ENCODE results near the gene FAHD1. TPM values are rescaled to one million over a fixed set of nuclear protein-coding genes. Genes with fewer than 3 reads are reported as not detected.

Gene FAHD1
- total RNA-seq, 2 experiments from 2014 or later = 4.1 to 4.5 TPM

DNA sequence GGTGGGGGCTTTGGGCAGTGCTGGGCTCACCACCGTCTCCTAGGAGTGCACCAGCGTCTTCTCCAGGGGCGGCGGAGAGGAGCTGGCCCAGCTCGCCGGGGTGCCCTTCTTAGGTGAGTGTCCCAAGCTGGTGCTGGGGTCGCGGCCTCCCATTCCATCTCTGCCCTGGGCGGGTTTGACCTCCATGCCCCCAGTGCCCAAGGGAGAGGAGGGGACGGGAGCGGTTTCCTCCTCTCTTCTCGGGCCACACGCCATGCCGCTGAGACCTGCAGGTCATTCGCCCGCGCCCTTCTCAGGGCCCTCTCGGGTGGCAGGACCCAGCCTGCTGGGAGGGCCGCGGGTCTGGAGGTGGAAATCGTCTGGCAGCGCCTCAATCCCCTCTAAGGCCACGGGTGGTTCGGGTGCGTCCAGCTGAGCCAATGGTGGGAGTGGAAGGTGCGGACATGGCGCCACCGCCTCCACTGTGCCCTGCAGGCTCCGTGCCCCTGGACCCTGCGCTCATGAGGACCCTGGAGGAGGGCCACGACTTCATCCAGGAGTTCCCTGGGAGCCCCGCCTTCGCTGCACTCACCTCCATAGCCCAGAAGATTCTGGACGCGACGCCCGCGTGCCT is 38.8 kb upstream of the FAHD1 start:
- no peak for ATAC-seq (ENCODE audit: poor library complexity)
- CTCF ChIA-PET = no interaction called here
- H3K9me3 Mint-ChIP-seq = no peaks in the 10 kb centered on the region
- TF ChIP-seq, protein P1, sequence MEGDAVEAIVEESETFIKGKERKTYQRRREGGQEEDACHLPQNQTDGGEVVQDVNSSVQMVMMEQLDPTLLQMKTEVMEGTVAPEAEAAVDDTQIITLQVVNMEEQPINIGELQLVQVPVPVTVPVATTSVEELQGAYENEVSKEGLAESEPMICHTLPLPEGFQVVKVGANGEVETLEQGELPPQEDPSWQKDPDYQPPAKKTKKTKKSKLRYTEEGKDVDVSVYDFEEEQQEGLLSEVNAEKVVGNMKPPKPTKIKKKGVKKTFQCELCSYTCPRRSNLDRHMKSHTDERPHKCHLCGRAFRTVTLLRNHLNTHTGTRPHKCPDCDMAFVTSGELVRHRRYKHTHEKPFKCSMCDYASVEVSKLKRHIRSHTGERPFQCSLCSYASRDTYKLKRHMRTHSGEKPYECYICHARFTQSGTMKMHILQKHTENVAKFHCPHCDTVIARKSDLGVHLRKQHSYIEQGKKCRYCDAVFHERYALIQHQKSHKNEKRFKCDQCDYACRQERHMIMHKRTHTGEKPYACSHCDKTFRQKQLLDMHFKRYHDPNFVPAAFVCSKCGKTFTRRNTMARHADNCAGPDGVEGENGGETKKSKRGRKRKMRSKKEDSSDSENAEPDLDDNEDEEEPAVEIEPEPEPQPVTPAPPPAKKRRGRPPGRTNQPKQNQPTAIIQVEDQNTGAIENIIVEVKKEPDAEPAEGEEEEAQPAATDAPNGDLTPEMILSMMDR (IDR thresholded peaks at IDR 0.05) = no peak
- POLR2A ChIA-PET = no interaction called here
- Histone ChIP-seq H3K36me3 (ENCODE audit: insufficient read depth, low read length) (peaks cover 38% of the 10 kb centered on the region), H3K4me3 (ENCODE audit: low read length) (no peak overlapping the region), H3K27me3 (ENCODE audit: control insufficient read depth in 1 of 2, insufficient read depth in 2 of 2, low read length in 2 of 2) (no peaks in the 10 kb centered on the region), H3K27ac (ENCODE audit: low read depth in 1 of 2, low read length in 2 of 2) (no peak overlapping the region), H3K9me3 (ENCODE audit: control insufficient read depth in 1 of 2, insufficient read depth in 1 of 2, low read length in 2 of 2) (peaks cover 0 to 6% of the 10 kb centered on the region in 2 experiments), H3K4me1 (ENCODE audit: insufficient read depth, low read length) (peaks cover 33% of the 10 kb centered on the region)
- peak in 1 of 14 experiments; percentile 35 for DNase-seq
- peaks cover 11% of the 10 kb centered on the region for H3K36me3 Mint-ChIP-seq (ENCODE audit: low read depth)
- intact Hi-C loops (cut with DNase I, micrococcal nuclease) = loop anchor here in 1 of 2 experiments (10.0 kb wide), 2 partner anchors 483 to 1383 kb away; partner anchors contain the start of genes DECR2 and UBE2I
- H3K4me3 Mint-ChIP-seq = no peak overlapping the region
- peaks cover 9% of the 10 kb centered on the region for H3K4me1 Mint-ChIP-seq (ENCODE audit: low read depth)
- H3K27ac Mint-ChIP-seq = no peak overlapping the region
- H3K27me3 Mint-ChIP-seq = no peaks in the 10 kb centered on the region

DNA sequence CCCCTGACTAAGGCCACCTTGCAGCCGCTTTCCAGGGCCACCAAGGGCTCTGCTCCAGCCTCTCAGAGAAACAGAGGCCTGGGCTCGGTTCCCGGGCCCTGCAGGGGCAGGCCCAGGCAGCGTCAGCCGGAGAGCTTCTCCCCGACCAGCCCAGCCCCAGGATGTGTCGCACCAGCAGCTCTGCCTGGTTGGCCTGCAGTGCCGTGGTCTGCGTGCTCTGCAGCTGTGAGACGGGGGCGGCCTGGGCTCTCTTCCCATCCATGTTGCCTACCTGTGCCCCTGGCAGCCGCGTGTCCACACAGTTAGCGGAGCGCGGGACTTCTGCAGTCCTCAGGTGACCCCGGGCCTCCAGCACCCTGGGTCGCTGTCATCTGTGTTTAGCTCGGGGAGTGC is 38.3 kb upstream of the FAHD1 start:
- H3K36me3 Mint-ChIP-seq (ENCODE audit: low read depth) = peaks cover 7% of the 10 kb centered on the region
- peaks cover 5% of the 10 kb centered on the region for H3K4me1 Mint-ChIP-seq (ENCODE audit: low read depth)
- ATAC-seq (ENCODE audit: poor library complexity) = no peak
- H3K4me3 Mint-ChIP-seq = peak overlapping the region; percentile 66
- Histone ChIP-seq H3K4me1 (ENCODE audit: insufficient read depth, low read length) (peaks cover 28% of the 10 kb centered on the region), H3K36me3 (ENCODE audit: insufficient read depth, low read length) (peaks cover 38% of the 10 kb centered on the region), H3K27me3 (ENCODE audit: control insufficient read depth in 1 of 2, insufficient read depth in 2 of 2, low read length in 2 of 2) (no peaks in the 10 kb centered on the region), H3K4me3 (ENCODE audit: low read length) (no peak overlapping the region), H3K9me3 (ENCODE audit: control insufficient read depth in 1 of 2, insufficient read depth in 1 of 2, low read length in 2 of 2) (peaks cover 0 to 6% of the 10 kb centered on the region in 2 experiments), H3K27ac (ENCODE audit: low read depth in 1 of 2, low read length in 2 of 2) (no peak overlapping the region)
- DNase-seq = peak in 1 of 14 experiments; percentile 19
- TF ChIP-seq, protein P1 (IDR thresholded peaks at IDR 0.05) = no peak
- no peaks in the 10 kb centered on the region for H3K27me3 Mint-ChIP-seq
- ChIA-PET POLR2A (interaction anchor here (1.0 kb wide), 1 partner anchor 14 kb away, joined by 3 read pairs; no protein-coding TSS in a partner anchor), CTCF (no interaction called here)
- no peaks in the 10 kb centered on the region for H3K9me3 Mint-ChIP-seq
- H3K27ac Mint-ChIP-seq = no peak overlapping the region
- intact Hi-C loops (cut with DNase I, micrococcal nuclease) = loop anchor here in 1 of 2 experiments (10.0 kb wide), 2 partner anchors 484 to 1384 kb away; partner anchors contain the start of genes DECR2 and UBE2I

DNA sequence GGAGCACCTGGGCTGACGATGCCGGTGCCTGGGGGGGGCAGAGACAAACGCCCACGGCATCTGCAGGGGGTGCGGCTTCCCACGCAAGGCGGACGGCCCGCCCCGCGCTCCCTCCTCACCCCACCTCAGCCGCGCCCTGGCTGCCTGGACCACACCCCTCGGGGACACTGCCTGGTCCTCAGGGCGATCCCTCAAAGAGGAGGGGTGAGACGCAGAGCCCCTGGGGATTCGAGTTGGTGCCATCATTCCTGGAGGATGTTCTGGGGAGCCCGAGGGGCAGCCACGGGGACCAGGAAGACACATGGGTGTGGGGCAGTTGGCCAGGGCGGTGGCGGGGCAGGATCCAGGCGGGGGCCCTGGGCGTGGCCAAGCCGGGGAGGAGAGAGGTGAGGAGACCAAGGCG is 37.4 kb upstream of the FAHD1 start:
- intact Hi-C loops (cut with DNase I, micrococcal nuclease) = loop anchor here in 1 of 2 experiments (10.0 kb wide), 2 partner anchors 485 to 1385 kb away; partner anchors contain the start of genes DECR2 and UBE2I
- CTCF ChIA-PET = no interaction called here
- ATAC-seq (ENCODE audit: poor library complexity) (no peak), DNase-seq (peak in 1 of 14 experiments; percentile 21)
- H3K4me1 ChIP-seq (ENCODE audit: insufficient read depth, low read length) = peaks cover 19% of the 10 kb centered on the region
- H3K9me3 Mint-ChIP-seq = no peaks in the 10 kb centered on the region
- peaks cover 38% of the 10 kb centered on the region for H3K36me3 ChIP-seq (ENCODE audit: insufficient read depth, low read length)
- peaks cover 7% of the 10 kb centered on the region for H3K36me3 Mint-ChIP-seq (ENCODE audit: low read depth)
- no peaks in the 10 kb centered on the region for H3K27me3 Mint-ChIP-seq
- POLR2A ChIA-PET = interaction anchor here (1.0 kb wide), 1 partner anchor 15 kb away, joined by 3 read pairs; no protein-coding TSS in a partner anchor
- H3K9me3 ChIP-seq (ENCODE audit: control insufficient read depth in 1 of 2, insufficient read depth in 1 of 2, low read length in 2 of 2) = peaks cover 0 to 6% of the 10 kb centered on the region in 2 experiments
- TF ChIP-seq, protein P1 (IDR thresholded peaks at IDR 0.05) = no peak
- H3K4me1 Mint-ChIP-seq (ENCODE audit: low read depth) = peaks cover 5% of the 10 kb centered on the region
- H3K27ac Mint-ChIP-seq = no peak overlapping the region
- no peak overlapping the region for H3K4me3 Mint-ChIP-seq
- H3K27ac ChIP-seq (ENCODE audit: low read depth in 1 of 2, low read length in 2 of 2) = no peak overlapping the region
- no peak overlapping the region for H3K4me3 ChIP-seq (ENCODE audit: low read length)
- H3K27me3 ChIP-seq (ENCODE audit: control insufficient read depth in 1 of 2, insufficient read depth in 2 of 2, low read length in 2 of 2) = no peaks in the 10 kb centered on the region
